IPS-20b (cell line): ENCODE data around the gene ST6GAL1.
A peak's percentile ranks its signal among the peaks of the same experiment; 100 is the strongest.

ENCODE experiments used
- H3K27ac ChIP-seq: one replicate; pipeline ENCODE4 v1.5.1; 2013; ENCODE audit warnings: low read length
- H3K27me3 ChIP-seq: 2 replicates; pipeline ENCODE4 v1.6.1; 2013; ENCODE audit warnings: mild to moderate bottlenecking, low read length, inconsistent platforms; ENCODE audit not compliant: insufficient read depth
- H3K36me3 ChIP-seq: 2 replicates; pipeline ENCODE4 v1.6.1; 2013; ENCODE audit warnings: low read depth, mild to moderate bottlenecking, inconsistent platforms, low read length, moderate library complexity; ENCODE audit not compliant: insufficient read depth
- H3K4me1 ChIP-seq: 2 replicates; pipeline ENCODE4 v1.6.1; 2013; ENCODE audit warnings: mild to moderate bottlenecking, control low read depth, inconsistent platforms, low read length, moderate library complexity; ENCODE audit not compliant: insufficient read depth
- H3K4me3 ChIP-seq: 2 replicates; pipeline ENCODE4 v1.5.1; 2013; ENCODE audit warnings: mild to moderate bottlenecking, low read length, inconsistent platforms
- H3K9ac ChIP-seq: 2 replicates; pipeline ENCODE4 v1.6.1; 2013; ENCODE audit warnings: low read depth, mild to moderate bottlenecking, inconsistent platforms, low read length, moderate library complexity
- H3K9me3 ChIP-seq: 2 replicates; pipeline ENCODE4 v1.6.1; 2013; ENCODE audit warnings: mild to moderate bottlenecking, low read depth, low read length, inconsistent platforms; ENCODE audit not compliant: insufficient read depth

The ST6GAL1 gene

DNA sequence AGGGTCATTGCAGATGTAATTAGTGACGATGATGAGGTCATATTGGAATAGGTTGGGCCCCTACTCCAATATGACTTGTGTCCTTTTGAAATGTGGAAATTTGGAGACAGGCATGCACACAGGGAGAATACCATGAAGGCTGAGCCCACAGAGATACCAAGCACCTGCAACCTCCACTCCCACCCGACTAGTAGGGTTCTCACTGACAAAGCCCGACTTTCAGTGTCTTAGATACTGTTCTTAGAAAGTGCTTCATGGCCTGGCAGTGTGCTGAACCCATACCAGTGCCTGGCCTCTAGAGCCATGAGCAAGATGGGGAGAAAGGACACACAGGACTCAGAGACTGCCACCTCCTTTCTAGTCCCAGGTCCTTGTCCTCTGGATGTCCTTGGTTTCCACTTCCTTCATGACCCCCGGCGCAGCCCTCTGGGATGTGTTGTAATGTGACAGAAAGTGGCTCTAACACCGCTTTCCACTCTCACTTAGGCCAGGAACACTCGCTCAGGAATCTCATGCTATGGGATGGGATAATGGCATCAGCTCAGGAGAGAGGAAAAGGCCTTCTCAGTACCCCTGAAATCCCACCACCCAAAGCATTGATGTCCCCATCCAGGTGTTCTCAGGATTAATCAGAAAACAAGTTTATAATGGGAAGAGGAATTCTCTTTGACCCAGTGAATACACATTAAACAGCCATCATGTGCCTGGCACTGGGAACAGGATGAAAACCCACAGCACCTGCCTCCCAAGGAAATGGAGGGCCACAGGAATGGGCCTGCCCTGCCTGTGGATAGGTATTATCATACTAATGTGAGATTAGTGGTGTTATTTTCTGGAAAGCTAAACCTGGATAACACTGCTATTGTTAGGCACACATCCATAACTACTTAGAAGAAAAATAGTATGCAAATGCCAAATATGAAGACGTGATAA is 149.0 kb downstream of the ST6GAL1 start:
- Histone ChIP-seq H3K27me3 (no peaks in the 10 kb centered on the region), H3K9me3 (no peaks in the 10 kb centered on the region), H3K27ac (peak overlapping the region; percentile 6), H3K4me1 (peaks cover 8% of the 10 kb centered on the region; the same call in 1 of the 2 replicates), H3K36me3 (peaks cover 47% of the 10 kb centered on the region), H3K4me3 (no peak overlapping the region), H3K9ac (peak overlapping the region; percentile 5; the same call in 1 of the 2 replicates)

DNA sequence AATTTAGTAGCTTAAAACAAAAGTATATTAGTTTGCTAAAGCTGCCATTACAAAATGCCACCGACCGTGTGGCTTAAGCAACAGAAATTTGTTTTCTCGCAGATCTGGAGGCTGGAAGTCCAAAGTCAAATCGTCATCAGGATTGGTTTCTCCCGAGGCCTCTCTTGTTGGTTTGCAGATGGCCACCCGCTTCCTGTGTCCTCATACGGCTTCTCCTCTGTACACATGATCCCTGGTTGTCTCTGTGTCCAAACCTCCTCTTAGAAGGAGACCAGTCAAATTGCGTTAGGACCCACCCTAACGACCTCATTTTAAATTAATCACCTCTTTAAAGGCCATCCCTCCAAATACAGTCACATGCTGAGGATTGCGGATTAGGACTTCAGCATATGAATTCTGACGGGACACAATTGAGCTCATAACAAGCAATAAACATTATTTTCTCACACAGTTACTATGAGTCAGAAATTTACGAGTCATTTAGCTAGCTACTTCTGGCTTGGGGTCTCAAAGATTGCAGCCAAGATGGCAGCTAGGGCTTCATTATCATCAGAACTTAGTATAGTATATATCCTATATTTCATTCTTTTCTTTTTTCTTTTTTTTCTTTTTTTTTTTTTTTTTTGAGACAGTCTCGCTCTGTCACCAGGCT is 150.6 kb downstream of the ST6GAL1 start:
- Histone ChIP-seq H3K4me3 (no peak overlapping the region), H3K36me3 (peaks cover 31% of the 10 kb centered on the region)

DNA sequence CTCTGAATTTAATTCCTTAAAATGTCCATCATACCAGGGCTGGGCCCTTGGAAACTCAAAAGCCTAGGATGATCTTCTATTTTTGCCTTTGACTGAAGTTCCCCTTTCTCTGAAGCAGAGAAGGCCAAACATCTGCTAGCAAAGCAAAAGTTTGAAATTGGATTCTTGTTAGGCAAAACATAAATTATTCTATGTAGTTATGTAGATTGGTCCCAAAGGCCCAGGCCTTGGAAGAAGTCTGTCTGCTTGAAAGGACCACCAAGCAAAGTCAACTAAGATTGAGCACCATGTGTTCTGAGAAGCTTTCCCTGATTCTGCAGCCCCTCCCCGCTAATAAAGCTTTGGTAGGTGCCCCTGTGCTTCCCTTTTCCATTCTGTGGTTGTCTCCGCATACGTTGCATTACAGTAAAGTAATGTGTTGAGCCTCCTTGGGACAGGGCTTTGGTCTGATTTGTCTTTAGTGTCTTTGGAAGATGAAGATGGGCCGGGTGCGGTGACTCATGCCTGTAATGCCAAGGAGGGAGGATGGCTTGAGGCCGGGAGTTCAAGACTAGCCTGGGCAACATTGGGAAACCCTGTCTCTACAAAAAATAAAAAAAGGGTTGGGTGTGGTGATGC is 152.5 kb downstream of the ST6GAL1 start:
- H3K27ac ChIP-seq = no peak overlapping the region
- peaks cover 14% of the 10 kb centered on the region for H3K4me1 ChIP-seq
- H3K9ac ChIP-seq = no peak overlapping the region
- H3K36me3 ChIP-seq = peaks cover 12% of the 10 kb centered on the region
- peaks cover 7% of the 10 kb centered on the region; the same call in 1 of the 2 replicates for H3K9me3 ChIP-seq
- H3K4me3 ChIP-seq = no peak overlapping the region
- no peaks in the 10 kb centered on the region for H3K27me3 ChIP-seq

More for the DNA sequence above, 150.6 kb downstream of the ST6GAL1 start:
- H3K4me1 ChIP-seq = peaks cover 14% of the 10 kb centered on the region
- H3K9ac ChIP-seq = no peak overlapping the region
- H3K27ac ChIP-seq = no peak overlapping the region
- no peaks in the 10 kb centered on the region for H3K9me3 ChIP-seq
- no peaks in the 10 kb centered on the region for H3K27me3 ChIP-seq

DNA sequence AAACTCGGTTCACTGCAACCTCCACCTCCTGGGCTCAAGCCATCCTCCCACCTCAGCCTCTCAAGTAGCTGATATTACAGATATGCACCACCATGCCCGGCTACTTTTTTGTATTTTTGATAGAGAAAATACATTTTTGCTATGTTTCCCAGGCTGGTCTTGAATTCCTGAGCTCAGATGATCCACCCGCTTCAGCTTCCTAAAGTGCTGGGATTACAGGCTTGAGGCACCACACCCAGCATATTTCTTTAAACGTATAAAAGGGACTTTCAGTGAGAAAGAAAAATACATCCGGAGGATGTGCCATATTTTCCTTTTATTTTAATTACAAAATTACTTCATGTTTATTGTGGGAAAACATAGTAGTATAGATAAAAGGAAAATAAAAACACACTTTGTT is 153.8 kb downstream of the ST6GAL1 start:
- Histone ChIP-seq H3K27me3 (no peaks in the 10 kb centered on the region), H3K27ac (no peak overlapping the region), H3K4me3 (no peak overlapping the region), H3K9me3 (peaks cover 12% of the 10 kb centered on the region; the same call in 1 of the 2 replicates), H3K36me3 (no peaks in the 10 kb centered on the region; the same call in 1 of the 2 replicates), H3K9ac (no peak overlapping the region), H3K4me1 (peaks cover 12% of the 10 kb centered on the region)

DNA sequence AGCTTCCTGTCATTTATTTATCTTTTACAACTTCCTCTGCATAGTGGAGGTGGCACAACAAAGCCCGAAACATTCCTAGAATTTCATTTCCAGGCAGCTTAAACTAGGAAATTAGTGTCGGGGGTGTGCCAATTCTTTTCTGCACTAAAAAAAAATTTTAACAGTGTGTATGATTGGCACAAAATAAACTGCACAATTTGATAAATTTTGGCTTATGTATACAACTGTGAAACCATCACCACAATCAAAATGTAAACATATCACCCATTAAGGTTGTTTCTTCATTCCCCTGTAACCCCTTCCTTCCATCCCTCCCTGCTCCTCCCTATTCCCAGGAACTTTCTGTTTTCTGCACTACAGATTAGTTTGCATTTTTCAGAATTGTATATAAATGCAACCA is 154.3 kb downstream of the ST6GAL1 start:
- H3K36me3 ChIP-seq = no peaks in the 10 kb centered on the region
- H3K4me1 ChIP-seq = peaks cover 12% of the 10 kb centered on the region
- H3K9me3 ChIP-seq = peaks cover 12% of the 10 kb centered on the region; the same call in 1 of the 2 replicates
- no peak overlapping the region for H3K27ac ChIP-seq
- no peaks in the 10 kb centered on the region for H3K27me3 ChIP-seq
- no peak overlapping the region for H3K9ac ChIP-seq
- no peak overlapping the region for H3K4me3 ChIP-seq

DNA sequence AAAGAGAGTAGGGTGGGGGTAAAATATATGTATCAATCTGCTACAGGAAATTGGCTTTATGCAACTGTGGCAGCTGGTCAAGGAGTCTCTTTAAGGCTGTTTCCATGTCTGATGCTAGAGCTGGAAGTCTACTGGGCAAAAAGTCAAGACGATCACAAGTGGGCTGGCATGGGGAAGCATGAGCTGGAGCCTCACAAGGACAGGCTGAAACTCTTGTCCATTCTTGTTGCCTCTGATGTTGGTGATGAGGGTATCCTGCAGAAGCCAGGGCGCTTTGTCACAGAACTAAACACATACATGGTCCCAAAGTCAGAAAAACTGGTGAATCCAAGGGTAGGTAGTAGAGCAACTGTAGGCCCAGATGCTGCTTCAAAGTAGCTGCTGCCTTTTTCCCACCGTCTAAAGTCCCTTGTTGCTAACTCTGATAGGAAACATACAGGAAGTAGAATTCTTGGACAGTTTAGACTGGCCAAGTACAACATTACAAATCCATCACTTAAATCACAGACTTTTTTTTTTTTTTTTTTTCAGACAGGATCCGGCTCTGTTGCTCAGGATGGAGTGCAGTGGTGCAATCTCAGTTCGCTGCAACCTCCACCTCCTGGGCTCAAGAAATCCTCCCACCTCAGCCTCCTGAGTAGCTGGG is 154.8 kb downstream of the ST6GAL1 start:
- no peaks in the 10 kb centered on the region for H3K27me3 ChIP-seq
- H3K36me3 ChIP-seq = no peaks in the 10 kb centered on the region
- H3K9ac ChIP-seq = no peak overlapping the region
- H3K9me3 ChIP-seq = peaks cover 12% of the 10 kb centered on the region; the same call in 1 of the 2 replicates
- H3K27ac ChIP-seq = no peak overlapping the region
- peaks cover 8% of the 10 kb centered on the region for H3K4me1 ChIP-seq
- no peak overlapping the region for H3K4me3 ChIP-seq

DNA sequence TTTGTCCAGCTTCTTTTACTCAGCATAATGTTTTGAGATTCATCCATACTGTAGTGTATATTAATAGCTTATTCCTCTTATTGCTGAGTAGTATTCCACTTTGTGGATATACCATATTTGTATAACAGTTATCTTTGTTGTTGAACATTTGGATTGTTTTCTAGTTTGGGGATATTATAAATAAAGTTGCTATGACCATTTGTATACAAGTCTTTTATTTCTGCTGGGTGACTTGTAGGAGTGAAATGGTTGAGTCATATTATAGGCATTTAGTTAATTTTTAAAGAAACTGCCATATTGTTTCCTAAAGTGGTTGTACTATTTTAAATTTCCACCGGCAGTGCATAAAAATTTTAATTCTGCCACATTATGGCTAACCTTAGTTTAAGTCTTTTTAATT is 155.6 kb downstream of the ST6GAL1 start:
- peaks cover 15% of the 10 kb centered on the region; the same call in 1 of the 2 replicates for H3K9me3 ChIP-seq
- no peaks in the 10 kb centered on the region for H3K27me3 ChIP-seq
- peaks cover 8% of the 10 kb centered on the region for H3K4me1 ChIP-seq
- H3K36me3 ChIP-seq = no peaks in the 10 kb centered on the region
- no peak overlapping the region for H3K4me3 ChIP-seq
- H3K27ac ChIP-seq = no peak overlapping the region
- no peak overlapping the region for H3K9ac ChIP-seq

DNA sequence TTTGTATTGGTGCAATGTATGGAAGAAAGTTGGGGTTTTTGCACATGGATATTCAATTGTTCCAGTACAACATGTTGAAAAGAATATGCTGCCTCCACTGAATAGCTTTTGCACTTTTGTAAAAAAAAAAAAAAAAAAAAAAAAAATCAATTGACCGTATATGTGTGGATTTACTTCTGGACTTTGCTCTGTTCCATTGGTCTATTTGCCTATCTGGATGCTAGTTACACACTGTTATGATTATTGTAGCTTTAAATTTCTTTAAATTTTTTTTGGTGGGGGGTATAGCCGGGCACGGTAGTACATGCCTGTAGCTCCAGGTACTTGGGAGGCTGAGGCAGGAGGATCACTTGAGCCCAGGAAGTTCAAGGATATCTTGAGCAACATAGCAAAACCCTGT is 156.5 kb downstream of the ST6GAL1 start:
- Histone ChIP-seq H3K4me1 (peaks cover 8% of the 10 kb centered on the region), H3K27ac (no peak overlapping the region), H3K36me3 (no peaks in the 10 kb centered on the region), H3K9me3 (peaks cover 15% of the 10 kb centered on the region; the same call in 1 of the 2 replicates), H3K27me3 (no peaks in the 10 kb centered on the region), H3K4me3 (no peak overlapping the region), H3K9ac (no peak overlapping the region)

DNA sequence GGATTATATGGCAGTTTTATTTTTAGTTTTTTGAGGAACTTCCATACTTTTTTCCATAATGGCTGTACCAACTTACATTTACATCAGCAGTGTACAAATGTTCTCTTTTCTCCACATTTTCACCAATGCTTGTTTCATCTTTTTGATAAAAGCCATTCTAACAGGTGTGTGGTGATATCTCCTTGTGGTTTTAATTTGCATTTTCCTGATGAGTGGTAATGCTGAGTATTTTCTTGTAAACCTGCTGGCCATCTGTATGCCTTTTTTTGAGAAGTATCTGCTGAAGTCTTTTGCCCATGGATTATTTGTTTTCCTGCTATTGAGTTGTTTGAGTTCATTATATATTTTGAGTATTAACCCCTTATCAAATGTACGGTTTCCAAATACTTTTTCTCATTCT is 158.4 kb downstream of the ST6GAL1 start:
- no peak overlapping the region for H3K27ac ChIP-seq
- H3K27me3 ChIP-seq = no peaks in the 10 kb centered on the region
- H3K4me1 ChIP-seq = peaks cover 8% of the 10 kb centered on the region
- peaks cover 15% of the 10 kb centered on the region; the same call in 1 of the 2 replicates for H3K9me3 ChIP-seq
- no peaks in the 10 kb centered on the region for H3K36me3 ChIP-seq
- H3K9ac ChIP-seq = no peak overlapping the region
- no peak overlapping the region for H3K4me3 ChIP-seq

DNA sequence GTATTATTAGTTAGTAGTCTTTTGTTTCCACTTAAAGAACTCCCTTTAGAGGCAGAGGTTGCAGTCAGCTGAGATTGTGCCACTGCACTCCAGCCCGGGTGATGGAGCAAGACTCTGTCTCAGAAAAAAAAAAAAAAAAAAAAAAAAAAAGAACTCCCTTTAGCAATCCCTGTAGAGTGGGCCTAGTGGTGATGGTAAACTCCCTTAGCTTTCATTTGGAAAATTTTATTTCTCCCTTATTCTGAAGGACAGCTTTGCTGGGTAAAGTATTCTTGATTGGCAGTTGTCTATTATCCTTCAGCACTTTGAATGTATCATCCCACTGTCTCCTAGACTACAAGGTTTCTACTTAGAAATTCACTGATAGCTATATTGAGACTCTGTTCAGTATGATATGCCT is 163.0 kb downstream of the ST6GAL1 start:
- Histone ChIP-seq H3K36me3 (no peaks in the 10 kb centered on the region), H3K4me3 (no peak overlapping the region), H3K27me3 (no peaks in the 10 kb centered on the region), H3K4me1 (no peaks in the 10 kb centered on the region), H3K9me3 (peaks cover 5% of the 10 kb centered on the region; the same call in 1 of the 2 replicates), H3K9ac (no peak overlapping the region), H3K27ac (no peak overlapping the region)

DNA sequence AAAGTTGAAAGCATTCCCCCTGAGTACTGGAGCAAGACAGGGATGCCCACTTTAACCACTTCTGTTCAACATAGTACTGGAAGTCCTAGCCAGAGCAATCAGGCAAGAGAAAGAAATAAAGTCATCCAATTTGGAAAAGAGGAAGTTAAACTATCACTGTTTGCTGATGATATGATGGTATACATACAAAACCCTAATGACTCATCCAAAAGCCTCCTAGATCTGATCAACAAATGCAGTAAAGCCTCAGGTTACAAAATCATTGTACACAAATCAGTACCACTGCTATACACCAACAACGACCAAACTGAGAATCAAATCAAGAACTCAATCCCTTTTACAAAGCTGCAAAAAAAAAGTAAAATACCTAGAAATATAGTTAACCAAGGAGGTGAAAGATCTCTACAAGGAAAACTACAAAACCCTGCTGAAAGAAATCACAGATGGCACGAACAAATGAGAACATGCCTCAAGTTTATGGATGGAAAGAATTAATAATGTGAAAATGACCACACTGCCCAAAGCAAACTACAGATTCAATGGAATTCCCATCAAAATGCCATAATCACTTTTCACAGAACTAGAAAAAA is 168.7 kb downstream of the ST6GAL1 start:
- H3K4me3 ChIP-seq = no peak overlapping the region
- no peak overlapping the region for H3K9ac ChIP-seq
- no peaks in the 10 kb centered on the region for H3K27me3 ChIP-seq
- H3K36me3 ChIP-seq = no peaks in the 10 kb centered on the region
- H3K4me1 ChIP-seq = no peaks in the 10 kb centered on the region
- no peaks in the 10 kb centered on the region for H3K9me3 ChIP-seq
- H3K27ac ChIP-seq = no peak overlapping the region
